ENCODE results near the gene PES1.

DNA sequence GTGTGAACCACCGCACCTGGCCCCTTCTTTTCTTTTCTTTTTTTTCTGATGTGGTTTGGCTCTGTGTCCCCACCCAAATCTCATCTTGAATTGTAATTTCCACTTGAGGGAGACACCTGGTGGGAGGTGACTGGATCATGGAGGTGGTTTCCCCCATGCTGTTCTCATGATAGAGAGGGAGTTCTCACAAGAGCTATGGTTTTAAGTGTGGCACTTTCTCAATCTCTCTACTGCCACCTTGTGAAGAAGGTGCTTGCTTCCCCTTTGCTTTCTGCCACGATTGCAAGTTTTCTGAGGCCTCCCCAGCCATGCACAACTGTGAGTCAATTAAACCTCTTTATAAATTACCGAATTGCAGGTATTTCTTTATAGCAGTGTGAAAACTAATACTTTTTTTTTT lies 10.3 kb upstream of the PES1 start:
- TF ChIP-seq, protein P1, sequence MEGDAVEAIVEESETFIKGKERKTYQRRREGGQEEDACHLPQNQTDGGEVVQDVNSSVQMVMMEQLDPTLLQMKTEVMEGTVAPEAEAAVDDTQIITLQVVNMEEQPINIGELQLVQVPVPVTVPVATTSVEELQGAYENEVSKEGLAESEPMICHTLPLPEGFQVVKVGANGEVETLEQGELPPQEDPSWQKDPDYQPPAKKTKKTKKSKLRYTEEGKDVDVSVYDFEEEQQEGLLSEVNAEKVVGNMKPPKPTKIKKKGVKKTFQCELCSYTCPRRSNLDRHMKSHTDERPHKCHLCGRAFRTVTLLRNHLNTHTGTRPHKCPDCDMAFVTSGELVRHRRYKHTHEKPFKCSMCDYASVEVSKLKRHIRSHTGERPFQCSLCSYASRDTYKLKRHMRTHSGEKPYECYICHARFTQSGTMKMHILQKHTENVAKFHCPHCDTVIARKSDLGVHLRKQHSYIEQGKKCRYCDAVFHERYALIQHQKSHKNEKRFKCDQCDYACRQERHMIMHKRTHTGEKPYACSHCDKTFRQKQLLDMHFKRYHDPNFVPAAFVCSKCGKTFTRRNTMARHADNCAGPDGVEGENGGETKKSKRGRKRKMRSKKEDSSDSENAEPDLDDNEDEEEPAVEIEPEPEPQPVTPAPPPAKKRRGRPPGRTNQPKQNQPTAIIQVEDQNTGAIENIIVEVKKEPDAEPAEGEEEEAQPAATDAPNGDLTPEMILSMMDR (conservative IDR thresholded peaks at IDR 0.05; ENCODE audit: low read length), result peak; percentile 55
- TF ChIP-seq EZH2phosphoT487 (IDR thresholded peaks at IDR 0.05; ENCODE audit: borderline replicate concordance), result no peak
